HG02642 (cell line): ENCODE results near the gene VGLL1.
A peak's percentile ranks its signal among the peaks of the same experiment; 100 is the strongest.

ENCODE experiments used
- ATAC-seq: cut with Tn5 transposase; IDR thresholded peaks from one replicate; pipeline ENCODE4 v1.9.1; 2021; ENCODE audit warnings: mild to moderate bottlenecking; ENCODE audit not compliant: unreplicated experiment, poor library complexity

Gene VGLL1, protein sequence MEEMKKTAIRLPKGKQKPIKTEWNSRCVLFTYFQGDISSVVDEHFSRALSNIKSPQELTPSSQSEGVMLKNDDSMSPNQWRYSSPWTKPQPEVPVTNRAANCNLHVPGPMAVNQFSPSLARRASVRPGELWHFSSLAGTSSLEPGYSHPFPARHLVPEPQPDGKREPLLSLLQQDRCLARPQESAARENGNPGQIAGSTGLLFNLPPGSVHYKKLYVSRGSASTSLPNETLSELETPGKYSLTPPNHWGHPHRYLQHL

DNA sequence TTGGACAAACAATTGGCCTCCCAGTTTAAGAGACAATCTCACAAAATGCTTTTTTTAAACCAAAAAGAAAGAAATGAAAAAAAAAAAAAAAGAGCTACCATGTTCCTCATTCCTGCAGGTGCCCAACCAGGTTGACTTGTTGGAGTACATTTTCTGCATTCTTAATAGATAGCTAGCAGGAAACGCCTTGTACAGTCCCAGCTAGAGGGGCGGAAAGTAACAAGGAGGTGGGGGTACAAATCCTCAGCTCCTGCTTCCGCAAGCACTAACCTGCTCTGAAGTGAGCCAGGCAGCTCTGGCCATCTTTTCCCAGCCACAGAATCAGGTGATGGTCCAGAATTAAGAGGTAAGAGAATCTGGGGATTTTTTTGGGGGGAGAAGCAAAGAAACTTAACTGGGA is at the start of gene VGLL1:
TSS of gene VGLL1 (plus strand) at position 265 of the 400 bp plus-strand sequence. CDS start 3,806 bp downstream, outside the sequence.
- no peak for ATAC-seq

DNA sequence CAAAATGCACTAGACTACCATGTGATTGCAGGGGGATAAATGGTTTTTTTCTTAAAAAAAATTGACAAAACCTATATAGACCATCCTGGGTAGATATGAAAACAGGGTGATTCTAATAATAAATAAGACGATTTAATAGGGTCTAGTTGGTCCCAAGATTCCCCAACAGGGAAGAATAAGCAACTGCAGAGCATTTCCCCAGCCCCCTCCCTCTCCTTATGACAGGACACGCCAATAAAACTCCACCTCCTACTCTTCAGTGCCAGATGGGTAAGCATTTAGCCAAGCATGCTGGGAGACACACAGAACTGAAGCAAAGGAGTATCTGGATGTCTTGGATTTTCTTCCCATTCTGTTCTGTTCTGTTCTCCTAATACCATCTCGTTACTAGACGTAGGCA is 44.4 kb upstream of the VGLL1 start, which contains the start of gene BRS3:
TSS of gene BRS3 (plus strand) at position 301 of the 400 bp plus-strand sequence. CDS start 168 bp downstream, outside the sequence.
- no peak for ATAC-seq

DNA sequence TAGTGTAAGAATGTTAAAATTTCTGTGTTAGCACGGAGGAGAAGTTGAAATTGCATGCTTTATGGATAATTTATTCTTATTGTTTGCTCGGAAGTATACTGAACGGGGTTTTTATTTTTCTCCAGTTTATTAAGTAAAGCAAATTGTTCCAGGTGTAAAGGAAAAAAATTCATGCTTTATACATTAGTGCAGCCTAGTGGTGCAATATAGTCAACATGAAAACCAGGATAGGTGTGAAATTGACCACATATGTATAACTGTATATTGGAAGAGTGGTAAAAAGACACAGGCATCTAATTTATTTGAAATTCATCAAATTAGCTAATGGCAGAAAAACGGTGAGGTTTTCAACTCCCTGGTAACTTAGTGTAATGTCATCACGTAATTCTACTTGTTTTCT is 43.3 kb upstream of the VGLL1 start:
- ATAC-seq: no peak

DNA sequence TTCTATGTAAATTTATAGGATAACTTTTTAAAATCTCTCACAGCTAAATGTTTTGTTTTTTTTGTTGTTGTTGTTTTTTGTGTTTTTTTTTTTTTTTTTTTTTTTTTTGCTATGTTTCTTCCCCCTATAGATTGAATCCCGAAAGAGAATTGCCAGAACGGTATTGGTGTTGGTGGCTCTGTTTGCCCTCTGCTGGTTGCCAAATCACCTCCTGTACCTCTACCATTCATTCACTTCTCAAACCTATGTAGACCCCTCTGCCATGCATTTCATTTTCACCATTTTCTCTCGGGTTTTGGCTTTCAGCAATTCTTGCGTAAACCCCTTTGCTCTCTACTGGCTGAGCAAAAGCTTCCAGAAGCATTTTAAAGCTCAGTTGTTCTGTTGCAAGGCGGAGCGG is 40.2 kb upstream of the VGLL1 start:
- no peak for ATAC-seq

DNA sequence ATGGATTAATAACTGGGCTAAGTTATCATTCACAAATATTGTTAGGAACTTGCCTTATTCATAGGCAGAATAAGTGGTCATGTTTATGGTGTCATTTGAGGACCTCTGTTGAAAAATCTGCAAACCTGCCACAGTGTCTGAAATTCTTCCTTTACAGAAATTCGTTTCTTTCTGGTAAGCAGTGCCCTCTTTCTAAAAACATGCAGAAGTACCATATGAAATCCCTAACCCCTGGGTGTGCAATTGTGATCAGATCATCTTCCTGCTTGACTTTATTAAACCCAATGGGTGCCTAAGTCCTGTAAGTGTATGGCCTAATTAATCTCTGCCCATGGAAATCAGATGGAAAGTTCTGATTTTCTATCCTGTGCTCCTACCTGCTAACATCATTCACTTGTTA is 39.0 kb upstream of the VGLL1 start:
- no peak for ATAC-seq

DNA sequence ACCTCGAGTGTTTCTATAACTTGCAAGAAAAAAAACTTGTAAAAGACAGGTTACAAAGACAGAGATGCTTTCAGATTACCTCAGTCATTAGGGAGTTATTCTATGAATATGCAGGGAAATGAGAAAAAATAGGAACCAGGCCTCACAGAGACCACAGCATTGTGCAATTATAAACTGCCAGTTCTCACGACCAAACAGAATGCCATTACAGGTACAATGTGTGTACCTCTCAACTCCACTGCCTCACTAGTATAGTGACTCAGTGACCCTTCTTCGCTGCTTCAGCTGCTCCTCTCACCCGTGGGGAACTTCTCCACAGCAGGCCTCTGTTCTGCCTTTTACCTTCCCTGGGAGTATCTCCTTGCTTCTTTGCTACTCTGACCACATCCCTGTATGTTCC is 37.0 kb upstream of the VGLL1 start:
- ATAC-seq: no peak

DNA sequence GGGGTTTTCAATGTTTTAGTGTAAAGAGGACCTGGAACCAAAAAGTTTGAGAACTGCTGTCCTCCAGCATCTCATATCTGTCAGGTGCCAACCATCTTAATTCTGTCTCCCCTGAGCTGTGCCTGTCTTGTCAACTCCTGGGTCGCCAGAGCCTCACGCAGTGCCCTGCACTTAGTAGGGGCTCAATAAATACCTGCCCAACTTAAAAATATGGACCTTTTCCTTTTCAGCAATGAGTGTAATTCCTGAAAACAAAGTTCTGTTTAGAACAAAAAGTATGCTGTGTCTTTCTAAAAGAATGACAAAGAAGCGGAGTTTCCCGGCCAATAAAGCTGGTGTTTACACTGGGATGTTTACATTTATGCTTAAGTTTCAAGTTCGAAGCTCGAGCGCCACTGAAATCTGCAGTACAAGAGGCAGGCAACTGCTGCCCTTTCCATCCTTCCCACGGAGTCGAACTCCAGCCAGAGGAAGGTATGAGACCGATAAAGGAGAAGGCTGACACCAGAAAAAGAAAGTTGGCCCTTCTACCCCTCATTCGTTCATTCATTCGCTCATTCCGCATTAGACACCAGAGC is 35.7 kb upstream of the VGLL1 start:
- ATAC-seq: no peak

DNA sequence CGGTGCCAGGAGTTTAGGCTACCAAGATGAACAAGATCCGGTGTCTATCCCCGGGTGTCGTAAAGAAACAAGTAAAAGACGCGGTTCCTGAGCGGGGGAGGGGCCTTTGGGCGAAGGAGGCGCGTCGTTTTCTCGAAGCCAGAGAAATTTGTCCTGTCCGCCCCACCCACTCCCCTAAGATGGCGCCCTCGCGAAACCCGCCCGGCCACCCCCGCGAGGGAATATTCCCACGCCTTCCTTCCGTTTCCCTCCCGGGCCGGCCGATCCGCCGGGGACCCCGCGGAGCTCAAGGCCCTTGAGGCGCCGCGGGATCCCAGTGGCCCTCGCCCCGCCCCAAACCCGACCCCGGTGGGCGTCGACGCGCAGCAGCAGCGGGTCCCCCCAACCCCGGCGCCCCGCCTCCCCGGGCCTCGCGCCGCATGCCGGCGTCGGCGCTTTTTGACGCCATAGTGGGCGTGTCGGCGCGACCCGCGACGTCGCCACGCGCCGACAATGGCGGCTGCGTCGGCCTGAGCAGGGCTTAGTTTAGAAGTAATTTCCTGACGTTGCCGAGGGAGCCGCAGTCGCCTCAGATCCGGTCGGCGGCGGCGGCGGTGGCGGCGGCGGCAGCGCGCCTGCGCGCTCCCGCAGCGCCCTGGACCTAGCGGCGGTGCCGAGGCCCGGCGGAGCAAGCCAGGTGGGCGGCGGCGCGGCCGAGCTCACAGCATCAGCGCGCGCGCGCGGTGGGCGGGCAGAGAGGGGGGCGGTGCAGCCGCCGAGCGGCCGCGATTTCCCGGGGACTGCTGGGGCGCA is 35.1 kb upstream of the VGLL1 start:
- peak; percentile 84 for ATAC-seq

DNA sequence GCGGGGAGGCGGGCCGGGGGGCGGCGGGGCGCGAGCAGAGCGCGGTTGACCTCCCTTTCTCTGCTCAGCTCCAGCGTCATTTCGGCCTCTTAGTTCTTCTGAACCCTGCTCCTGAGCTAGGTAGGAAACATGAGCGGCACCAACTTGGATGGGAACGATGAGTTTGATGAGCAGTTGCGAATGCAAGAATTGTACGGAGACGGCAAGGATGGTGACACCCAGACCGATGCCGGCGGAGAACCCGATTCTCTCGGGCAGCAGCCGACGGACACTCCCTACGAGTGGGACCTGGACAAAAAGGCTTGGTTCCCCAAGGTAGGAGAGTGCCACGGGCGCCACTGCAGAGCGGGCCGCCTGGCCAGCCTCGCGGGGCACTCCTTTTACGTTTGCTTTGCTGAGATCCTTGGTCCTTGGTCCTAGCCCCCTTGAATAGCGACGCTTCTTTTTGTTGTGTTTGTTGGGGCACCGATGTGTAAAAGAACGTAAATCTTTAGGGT is 34.4 kb upstream of the VGLL1 start, which contains the start of gene HTATSF1:
TSS of gene HTATSF1 (plus strand) at position 37 of the 497 bp plus-strand sequence. CDS start at position 130, 93 bp downstream.
- peak; percentile 24 for ATAC-seq

DNA sequence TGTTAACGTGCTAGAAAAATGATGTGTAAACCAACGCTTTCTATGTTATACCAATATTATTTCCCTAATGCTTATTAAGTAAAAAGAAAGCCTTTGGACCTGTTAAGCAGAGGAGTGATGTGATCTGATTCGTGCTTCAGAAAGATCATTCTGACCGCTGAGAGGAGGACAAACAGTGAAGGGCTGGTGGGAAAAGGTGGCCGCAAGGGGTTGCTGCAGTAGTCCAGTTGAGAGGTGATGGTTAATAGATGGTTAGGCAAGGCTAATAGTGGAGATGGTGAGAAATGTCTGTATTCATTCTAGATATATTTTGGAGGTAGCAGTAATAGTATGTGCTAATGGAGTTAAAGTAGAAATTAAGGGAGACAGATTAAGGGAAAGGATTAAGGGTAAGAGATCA is 12.9 kb upstream of the VGLL1 start:
- no peak for ATAC-seq

DNA sequence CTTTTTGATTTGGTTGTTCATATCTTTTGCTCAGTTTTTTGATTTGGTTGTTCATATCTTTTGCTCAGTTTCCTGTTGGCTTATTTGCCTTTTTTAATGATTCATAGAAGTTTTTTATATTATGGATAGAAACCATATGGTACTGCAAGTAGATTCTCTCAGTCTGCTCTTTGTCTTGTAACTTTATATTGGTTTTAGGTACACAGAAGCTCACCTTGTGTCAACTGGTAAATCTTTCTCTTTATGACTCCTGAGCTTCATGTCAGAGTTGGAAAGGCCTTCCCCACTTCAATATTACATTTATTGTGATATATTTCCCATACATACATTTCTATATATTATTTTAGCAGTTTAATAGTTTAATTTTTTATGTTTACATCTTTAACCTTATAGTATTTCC is 8.2 kb upstream of the VGLL1 start:
- ATAC-seq: no peak

DNA sequence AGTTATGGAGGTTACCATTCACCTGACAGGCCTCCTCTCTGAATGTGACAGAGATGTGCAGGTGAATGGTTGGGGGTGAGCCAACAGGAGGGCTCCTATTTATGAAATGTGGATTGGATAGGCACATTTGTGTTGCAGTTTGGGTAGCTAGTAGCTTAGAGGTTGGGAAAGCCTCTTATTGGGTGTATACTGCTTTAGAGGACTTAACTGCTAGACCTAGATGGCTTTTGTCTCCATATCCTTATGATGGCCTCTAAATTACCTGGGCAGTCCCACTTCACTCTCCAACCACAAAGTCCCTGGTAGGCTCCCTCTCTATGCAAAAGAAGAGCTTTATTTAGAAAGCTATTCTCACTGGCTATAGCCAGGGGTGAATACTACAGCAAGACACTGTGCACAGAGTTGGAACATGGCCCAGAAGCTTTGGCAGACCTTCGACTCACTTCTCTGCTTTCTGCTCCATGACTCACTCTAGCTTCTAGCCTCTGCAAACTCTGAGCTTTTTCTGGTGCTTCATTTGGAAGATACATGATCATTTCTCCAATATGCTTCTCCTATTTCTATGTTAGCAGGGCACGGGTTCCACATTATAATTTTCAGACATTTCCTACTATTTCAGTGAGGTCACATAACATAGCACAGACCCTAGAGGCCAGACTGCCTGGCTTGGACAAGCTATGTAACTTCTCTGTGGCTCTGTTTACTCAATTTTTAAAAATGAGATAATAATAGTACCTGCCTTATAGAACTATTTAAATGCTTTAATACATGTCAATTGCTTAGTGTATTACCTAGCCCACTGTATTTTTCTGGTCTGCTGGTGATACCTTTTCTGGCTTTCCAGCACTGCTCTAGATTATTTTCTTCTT is 6.0 kb upstream of the VGLL1 start:
- no peak for ATAC-seq

DNA sequence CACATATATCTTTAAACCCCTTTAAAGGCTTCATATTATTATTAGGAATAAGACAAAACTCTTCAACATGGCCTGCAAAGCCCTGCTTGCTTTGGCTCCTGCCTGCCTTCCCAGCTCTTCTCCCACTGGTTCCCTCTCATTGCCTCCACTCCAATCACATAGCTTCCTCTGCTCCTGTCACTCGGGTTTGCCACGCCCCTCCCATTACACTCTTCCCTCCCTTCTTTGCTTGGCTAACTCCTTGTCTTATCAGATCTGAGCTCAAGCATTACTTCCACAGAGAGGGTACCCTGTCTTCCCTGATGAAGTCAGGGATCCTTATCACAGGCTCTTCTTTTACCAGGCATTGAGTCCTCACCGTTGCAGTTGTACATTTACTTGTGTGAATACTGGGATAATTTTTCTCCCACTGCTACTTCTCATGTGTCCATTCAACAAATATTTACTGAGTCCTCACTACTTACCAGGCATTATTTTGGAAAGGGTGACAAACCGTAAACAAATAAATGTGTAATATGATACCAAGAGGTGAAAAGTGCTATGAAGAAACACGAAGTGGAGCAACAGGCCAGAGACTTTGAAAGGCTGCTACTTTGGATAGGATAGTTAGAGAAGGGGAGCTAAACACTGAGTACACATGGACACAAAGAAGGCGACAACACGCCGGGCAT is 3.2 kb upstream of the VGLL1 start:
- no peak for ATAC-seq

DNA sequence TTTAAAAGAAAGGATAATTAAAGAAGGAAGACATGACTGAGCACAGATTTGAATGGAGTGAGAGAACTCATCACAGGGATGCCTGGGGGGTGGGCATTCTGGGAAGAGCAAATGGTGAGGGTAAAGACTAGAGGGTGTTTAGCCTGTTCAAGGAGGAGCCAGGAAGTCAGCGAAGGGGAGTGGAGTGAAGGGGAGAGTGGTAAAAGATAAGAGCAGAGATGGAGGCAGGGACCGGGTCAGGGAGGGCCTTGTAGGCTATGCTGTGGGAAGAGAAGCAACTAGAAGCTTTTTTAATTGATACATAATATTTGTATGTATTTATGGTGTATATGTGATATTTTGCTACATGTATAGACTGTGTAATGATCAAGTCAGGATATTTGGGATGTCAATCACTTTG is 2.2 kb upstream of the VGLL1 start:
- no peak for ATAC-seq

DNA sequence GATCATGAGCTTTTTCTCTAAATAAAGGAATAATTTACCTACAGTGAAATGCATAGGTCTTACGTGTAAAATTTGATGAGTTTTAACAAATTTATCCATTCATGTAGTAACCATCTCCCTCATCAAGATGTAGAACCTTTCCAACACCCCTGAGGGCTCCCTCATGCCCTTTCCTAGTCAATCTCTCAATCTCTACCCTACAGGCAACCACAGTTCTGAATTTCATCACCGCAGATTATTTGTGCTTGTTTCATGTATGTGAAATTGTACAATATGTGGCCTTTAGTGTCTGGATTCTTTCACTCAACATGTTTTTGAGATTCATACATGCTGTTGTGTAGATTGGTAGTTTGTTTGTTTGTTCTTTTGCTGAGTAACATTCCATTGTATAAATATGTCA is 2.1 kb downstream of the VGLL1 start:
- no peak for ATAC-seq

DNA sequence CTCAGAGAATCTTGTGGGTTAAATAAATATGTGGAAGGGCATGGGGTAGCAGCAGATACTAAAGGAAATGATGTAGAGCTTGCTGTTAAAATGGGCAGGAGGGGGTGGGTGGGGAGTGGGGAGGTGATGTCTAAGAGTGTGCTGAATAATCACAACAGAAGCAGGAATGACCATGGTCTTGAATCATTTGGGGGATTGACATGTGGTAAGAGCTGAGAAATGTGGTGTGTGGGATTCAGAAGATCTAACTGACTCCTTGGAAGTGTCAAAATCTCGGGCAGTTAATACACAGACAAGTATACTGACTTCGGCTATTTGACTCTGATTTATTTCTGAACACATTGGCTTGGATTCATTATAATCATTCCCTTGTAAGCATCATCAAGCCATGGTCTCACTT is 6.8 kb downstream of the VGLL1 start:
- no peak for ATAC-seq

DNA sequence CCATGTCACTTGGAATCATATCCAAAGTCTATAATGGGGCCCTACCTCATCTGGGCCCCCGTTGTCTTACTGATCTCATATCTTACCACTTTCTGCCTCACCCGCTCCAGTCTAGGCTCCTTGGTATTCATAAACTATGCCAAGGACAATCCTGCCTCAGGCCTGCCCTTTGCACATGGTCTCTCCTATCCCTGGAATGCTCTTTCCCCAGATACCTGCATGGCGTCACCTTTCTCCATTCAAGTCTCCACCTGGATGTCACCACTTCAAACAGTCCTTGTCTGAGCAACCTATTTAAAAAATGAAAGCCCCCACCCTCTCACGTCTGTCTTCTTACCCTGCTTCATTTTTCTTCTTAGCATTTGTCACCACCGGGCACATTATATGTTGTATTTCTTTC is 8.2 kb downstream of the VGLL1 start:
- ATAC-seq: no peak

DNA sequence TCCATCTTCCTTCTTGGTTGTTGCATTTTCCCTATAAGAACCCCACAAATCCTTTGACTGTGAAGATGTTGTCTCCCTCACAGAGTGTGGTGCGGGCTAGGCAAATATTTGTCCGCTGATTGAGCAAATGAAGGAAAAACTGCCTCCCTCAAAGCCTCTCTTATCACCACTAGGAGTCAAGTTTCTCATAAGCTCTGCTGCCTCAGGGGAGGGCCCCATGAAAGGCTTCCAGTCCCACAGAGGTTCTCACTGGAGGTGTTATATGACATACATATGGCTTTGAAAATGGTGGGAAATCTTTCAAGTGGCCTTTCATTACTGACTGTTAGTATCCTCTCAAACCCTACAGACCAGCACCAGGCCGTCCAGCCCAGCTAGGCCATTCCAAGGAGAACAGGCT is 9.3 kb downstream of the VGLL1 start:
- ATAC-seq: no peak

DNA sequence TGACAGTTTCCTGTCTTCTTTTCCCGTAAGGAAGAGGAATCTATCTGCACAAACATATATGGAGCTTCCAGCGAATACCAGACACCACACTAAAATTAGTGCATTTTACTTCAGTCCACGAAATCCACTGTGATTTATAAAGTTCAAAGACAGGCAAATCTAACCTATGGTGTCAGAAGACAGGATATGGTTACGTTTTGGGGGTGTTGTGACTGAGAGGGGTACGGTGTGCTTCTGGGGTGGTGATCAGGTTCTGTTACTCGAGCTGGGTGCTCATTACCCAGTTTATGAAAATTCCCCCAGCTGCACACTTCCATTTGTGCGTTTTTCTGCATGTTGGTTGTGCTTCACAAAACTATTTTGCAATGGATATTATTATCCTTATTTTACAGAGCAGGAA is 10.3 kb downstream of the VGLL1 start:
- no peak for ATAC-seq

DNA sequence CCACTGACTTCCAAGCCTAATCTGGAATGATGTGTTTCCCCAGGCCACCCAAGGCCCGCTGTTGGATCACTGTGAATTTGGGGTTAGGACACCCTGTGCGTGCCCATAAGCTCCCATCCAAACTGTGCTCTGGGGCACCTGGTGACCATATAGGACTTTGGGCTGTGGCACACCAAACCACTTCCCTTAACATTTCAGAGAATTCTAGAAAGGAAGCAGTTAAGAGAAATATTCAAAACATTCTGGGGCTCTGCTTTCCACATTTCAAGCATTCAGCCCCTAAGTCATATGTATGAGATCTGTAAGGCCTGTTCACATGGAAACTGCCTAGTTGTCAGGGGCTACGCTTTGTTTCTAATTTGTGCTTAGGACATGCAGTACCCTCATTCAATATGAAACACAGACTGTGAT is 14.4 kb downstream of the VGLL1 start:
- ATAC-seq: no peak
